Breast epithelium (tissue), 4 donors: ENCODE measurements around the gene CACNA1F. TPM values are rescaled to one million over a fixed set of nuclear protein-coding genes. Genes with fewer than 3 reads are reported as not detected.

Source experiments
- DNase-seq, 2 donors: peaks; one replicate each; pipeline ENCODE4 v3.0.0-alpha.2; 2019; ENCODE audit warnings: low spot score in 2 of 2
- H3K27ac ChIP-seq, 2 donors: fragments of 200-600 bp; sonication (generic) in 1 of 2; one replicate each; pipeline ENCODE4 v1.5.1; 2016 to 2019; ENCODE audit warnings: mild to moderate bottlenecking in 1 of 2
- H3K27me3 ChIP-seq, 2 donors: fragments of 200-600 bp; sonication (generic) in 1 of 2; one replicate each; pipeline versions ENCODE4 v1.5.1 to v1.6.0; 2017 to 2019; ENCODE audit warnings: control low read depth in 1 of 2, mild to moderate bottlenecking in 1 of 2
- H3K36me3 ChIP-seq: fragments of 200-600 bp; one replicate; pipeline ENCODE4 v1.5.1; 2019
- H3K4me1 ChIP-seq, 2 donors: fragments of 200-600 bp; sonication (generic); one replicate each; pipeline ENCODE4 v1.5.1; 2016 to 2019; ENCODE audit warnings: control low read depth in 1 of 2
- H3K4me3 ChIP-seq, 3 donors: fragments of 200-600 bp; sonication (generic); 1 replicate in 2 of 3; 2 replicates in 1 of 3; pipeline ENCODE4 v1.5.1; 2016 to 2019; ENCODE audit warnings: mild to moderate bottlenecking in 3 of 3, moderate library complexity in 2 of 3
- H3K9me3 ChIP-seq, 2 donors: fragments of 200-600 bp; sonication (generic) in 1 of 2; one replicate each; pipeline ENCODE4 v1.5.1; 2016 to 2019; ENCODE audit warnings: control low read depth in 1 of 2
- CTCF ChIP-seq, 3 donors: fragments of 450-650 bp; IDR thresholded peaks; one replicate each; pipeline ENCODE4 v1.5.1; 2016 to 2017; ENCODE audit warnings: antibody characterized with exemption in 3 of 3, mild to moderate bottlenecking in 3 of 3, moderate library complexity in 3 of 3
- POLR2A ChIP-seq: fragments of 450-650 bp; IDR thresholded peaks from one replicate; pipeline ENCODE4 v1.6.1; 2016; ENCODE audit warnings: antibody characterized with exemption, mild to moderate bottlenecking, moderate library complexity
- POLR2AphosphoS5 ChIP-seq, 3 donors: sonication (generic); formaldehyde crosslinking; IDR thresholded peaks; one replicate each; pipeline ENCODE4 v1.6.1; 2017; ENCODE audit warnings: antibody characterized with exemption in 3 of 3
- intact Hi-C: fragments of 100-400 bp; cut with DNase I; formaldehyde crosslinking; loops from one replicate; pipeline ENCODE4 v1.15.1; 2023; ENCODE audit warnings: low total_unique reads
- total RNA-seq, 3 donors: library from RNA; depleted of rRNA; stranded (reverse); fragments of >200 nt; gene quantifications; one replicate each; pipeline ENCODE4 v1.1.0, GENCODE V29; 2016

CACNA1F gene
- total RNA-seq, 3 donors from 2014 or later: 0.48 to 1.8 (median 0.66) TPM

DNA sequence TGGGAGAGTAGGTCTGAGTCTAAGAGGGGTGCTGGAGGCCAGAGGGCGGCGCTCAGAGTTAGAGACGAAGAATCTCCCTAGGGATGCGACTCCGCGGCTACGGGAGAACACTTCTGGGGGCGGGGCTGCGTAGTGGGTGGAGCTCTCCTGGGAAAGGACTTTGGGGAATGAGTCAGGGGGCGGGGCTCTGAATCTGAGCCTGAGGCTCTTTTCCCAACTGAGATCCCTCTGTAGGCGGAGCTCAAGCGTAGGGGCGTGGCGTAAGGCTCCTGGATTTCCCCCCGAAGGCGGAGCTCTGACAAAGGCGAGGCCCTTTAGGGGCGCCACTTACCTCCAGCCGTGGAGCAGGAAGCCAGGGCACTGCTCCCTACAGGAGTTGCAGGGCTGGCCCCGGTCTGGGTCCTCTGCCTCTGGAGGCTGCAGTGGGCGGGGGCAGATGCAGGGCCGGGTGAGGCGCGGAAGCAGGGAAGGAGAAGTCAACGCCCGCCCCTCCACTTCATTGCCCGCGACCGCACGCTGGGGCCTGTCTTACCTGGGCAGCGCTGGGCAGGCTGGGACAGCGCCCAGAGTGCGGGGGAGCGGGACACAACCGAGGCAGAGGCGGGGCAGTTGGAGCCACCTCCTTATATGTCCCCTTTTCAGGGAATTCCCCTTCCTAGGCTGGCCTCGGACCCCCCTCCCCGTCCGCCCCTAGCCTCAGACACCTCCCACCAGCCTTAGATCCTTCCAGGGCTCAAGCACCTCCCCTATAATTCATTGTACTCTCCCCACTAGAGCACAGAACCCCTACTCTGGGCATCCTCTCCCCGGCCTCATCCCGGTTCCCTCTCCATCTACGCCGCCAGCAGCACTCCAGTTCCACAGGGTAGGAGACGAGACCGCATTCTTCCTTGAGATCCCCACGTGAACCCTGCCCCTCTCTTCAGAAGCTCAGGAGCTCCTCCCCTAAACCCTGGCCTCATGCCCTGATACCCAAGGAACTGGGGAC, 48.6 kb downstream of the CACNA1F start:
- Histone ChIP-seq H3K4me3 (peak overlapping the region; percentile 53 to 76 (median 60)), H3K9me3 (no peaks in the 10 kb centered on the region), H3K4me1 (no peaks in the 10 kb centered on the region), H3K27me3 (peaks cover 0 to 11% of the 10 kb centered on the region in 2 donors), H3K36me3 (no peaks in the 10 kb centered on the region), H3K27ac (peak overlapping the region; percentile 76 to 87)
- DNase-seq: peak; percentile 89 to 90
- TF ChIP-seq POLR2AphosphoS5 (IDR thresholded peaks at IDR 0.05) (peak in 1 of 3 donors; percentile 27), CTCF (IDR thresholded peaks at IDR 0.05) (no peak)
- intact Hi-C loops: no loop called here

DNA sequence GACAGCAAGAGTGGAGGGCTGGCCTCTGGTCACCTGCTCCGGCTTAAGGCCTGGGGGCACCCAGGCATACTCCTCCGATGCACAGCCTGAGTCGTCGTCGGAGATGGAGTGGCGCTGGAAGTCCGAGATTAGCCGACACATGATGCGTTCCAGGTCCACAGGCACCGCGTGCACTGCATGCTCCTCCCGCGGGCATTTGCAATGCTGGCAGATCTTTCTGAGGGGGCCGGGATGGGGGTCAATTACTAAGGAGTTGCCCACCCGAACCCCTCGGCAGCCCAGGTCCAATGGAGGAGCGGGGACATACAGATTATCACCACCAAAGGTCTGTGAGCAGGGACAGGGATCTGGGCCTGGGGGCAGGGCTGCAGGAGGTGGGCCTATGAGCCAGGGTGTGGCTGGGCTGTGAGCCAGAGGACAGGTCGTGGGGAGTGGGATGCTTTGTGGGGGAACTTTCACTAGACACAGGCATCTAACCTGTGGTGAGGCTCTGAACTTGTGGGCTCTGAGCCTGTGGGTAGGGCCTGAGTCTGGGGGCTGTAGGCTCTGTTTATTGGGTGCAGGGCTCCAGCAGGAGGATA, 49.3 kb downstream of the CACNA1F start:
- no peak for TF ChIP-seq CTCF (IDR thresholded peaks at IDR 0.05)
- TF ChIP-seq POLR2AphosphoS5 (IDR thresholded peaks at IDR 0.05): no peak
- no peak for TF ChIP-seq POLR2A
- Histone ChIP-seq H3K27me3 (peaks cover 0 to 11% of the 10 kb centered on the region in 2 donors), H3K36me3 (no peaks in the 10 kb centered on the region), H3K4me3 (peak overlapping the region in 2 of 3 donors; percentile 41 to 60), H3K4me1 (no peaks in the 10 kb centered on the region), H3K9me3 (no peaks in the 10 kb centered on the region), H3K27ac (peak overlapping the region; percentile 76 to 87)
- intact Hi-C loops: no loop called here
- no peak for DNase-seq

DNA sequence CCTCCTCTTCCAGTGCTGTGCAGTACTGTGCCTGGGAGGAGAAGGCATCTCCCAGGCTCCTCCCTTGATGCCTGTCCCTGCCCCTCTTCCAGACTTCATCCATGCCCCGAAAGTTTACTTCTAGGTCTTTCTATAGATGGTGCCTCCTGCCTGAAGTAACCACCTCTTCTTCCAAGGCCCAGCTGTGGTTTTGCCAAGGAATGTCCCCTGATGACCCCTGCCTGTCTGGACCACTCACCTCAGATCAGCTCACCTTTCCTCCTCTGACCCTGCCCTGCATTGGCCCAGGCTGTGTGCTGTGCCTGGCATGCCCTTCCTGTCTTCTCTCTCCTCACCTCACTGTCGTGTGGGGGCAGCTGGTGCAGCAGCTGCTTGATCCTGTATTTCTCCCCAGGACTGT, 53.8 kb downstream of the CACNA1F start:
- Histone ChIP-seq H3K27me3 (peaks cover 0 to 20% of the 10 kb centered on the region in 2 donors), H3K4me1 (no peaks in the 10 kb centered on the region), H3K36me3 (no peaks in the 10 kb centered on the region), H3K27ac (no peak overlapping the region), H3K4me3 (no peak overlapping the region), H3K9me3 (no peaks in the 10 kb centered on the region)
- intact Hi-C loops: loop anchor here (5.0 kb wide), 1 partner anchor 82 kb away; no protein-coding TSS in a partner anchor
- TF ChIP-seq CTCF (IDR thresholded peaks at IDR 0.05) (no peak), POLR2AphosphoS5 (IDR thresholded peaks at IDR 0.05) (no peak), POLR2A (no peak)
- no peak for DNase-seq

- Histone ChIP-seq H3K36me3 (no peaks in the 10 kb centered on the region), H3K27me3 (peaks cover 0 to 20% of the 10 kb centered on the region in 2 donors), H3K4me3 (no peak overlapping the region), H3K4me1 (no peaks in the 10 kb centered on the region), H3K27ac (no peak overlapping the region), H3K9me3 (no peaks in the 10 kb centered on the region)
- DNase-seq: no peak
- no peak for TF ChIP-seq POLR2AphosphoS5 (IDR thresholded peaks at IDR 0.05)
- intact Hi-C loops: loop anchor here (5.0 kb wide), 1 partner anchor 81 kb away; no protein-coding TSS in a partner anchor
Measured at GRCh38 chrX:49178537-49178936, 54.6 kb downstream of the CACNA1F start.

DNA sequence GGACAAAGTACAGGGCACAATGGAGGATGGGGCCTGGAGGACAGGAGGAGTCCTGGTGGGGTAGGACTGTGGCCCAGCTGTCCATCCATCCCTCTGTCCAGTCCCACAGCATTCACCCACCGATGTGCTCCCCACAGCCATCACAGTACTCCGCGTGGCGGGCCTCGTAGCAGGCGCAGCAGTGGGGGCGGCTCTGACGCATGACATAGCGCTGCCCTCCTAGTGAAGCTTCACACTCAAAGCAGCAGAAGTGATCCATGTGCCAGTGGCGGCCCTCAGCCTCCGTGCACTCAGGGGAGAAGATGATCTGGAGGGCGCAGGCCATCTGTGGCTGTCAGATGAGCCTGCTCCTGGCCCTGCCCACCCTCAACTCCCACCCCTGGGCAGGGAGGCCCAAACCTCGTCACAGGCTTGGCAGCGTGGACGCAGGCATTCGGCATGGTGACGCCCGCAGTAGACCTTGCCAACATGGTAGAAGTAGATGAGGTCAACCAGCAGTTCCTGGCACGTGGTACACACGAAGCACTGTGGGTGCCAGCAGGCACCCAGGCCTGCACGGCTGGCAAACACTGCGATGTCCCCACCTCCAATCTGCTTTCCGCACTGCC, 55.2 kb downstream of the CACNA1F start:
- no peak overlapping the region for H3K27ac ChIP-seq
- peaks cover 0 to 14% of the 10 kb centered on the region in 2 donors for H3K27me3 ChIP-seq

More for the DNA sequence above, 55.2 kb downstream of the CACNA1F start:
- Histone ChIP-seq H3K36me3 (no peaks in the 10 kb centered on the region), H3K9me3 (no peaks in the 10 kb centered on the region), H3K4me1 (no peaks in the 10 kb centered on the region), H3K4me3 (no peak overlapping the region)
- DNase-seq: no peak
- TF ChIP-seq CTCF (IDR thresholded peaks at IDR 0.05) (no peak), POLR2A (no peak), POLR2AphosphoS5 (IDR thresholded peaks at IDR 0.05) (no peak)
- intact Hi-C loops: loop anchor here (5.0 kb wide), 1 partner anchor 81 kb away; no protein-coding TSS in a partner anchor
